Erythroblast (primary cell): ENCODE measurements around the gene TMIE.

Source experiments
- GATA1 ChIP-seq: IDR thresholded peaks from 2 replicates; pipeline ENCODE4 v1.6.1; 2011; ENCODE audit warnings: low read depth, mild to moderate bottlenecking, control low read depth, low read length, moderate library complexity
- POLR2A ChIP-seq: IDR thresholded peaks from 2 replicates; pipeline ENCODE4 v1.6.1; 2011; ENCODE audit warnings: mild to moderate bottlenecking, low read length

DNA sequence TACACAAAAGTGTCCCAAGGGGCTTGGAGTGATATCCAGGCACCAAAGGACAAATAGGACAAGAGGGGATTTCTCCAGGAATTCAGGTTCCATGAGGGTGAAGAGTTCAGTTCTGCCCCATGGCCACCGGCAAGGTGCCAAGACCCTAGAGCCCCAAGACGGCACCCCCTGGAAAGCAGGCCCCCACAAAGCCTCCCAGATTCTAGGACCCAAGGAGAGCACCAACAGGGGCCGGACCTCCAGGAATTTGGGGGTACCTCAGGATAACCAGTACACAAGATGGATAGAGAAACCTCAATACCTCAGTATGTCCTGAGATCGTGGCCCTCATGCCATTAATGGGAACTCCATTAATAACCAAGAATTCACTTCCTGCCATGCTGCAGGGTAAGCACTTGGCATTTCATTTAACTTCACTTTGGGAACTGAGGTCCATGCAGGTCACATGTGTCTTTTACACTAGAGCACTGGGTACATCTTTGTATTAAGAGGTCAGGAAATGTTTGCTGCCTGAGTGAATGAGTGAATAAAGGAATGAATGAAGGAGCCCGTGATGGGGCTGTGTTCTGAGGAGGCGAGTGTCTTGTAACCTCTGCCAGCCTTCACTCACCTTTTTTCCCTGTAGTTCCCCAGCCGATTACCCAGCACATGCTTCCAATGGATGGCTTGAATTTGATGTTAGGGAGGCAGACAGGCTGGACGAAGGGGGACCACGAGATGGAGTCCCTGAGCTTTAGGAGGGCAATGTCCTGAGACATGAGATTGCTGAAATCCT, 32.0 kb downstream of the TMIE start:
- TF ChIP-seq POLR2A: no peak
- no peak for TF ChIP-seq GATA1
